SK-N-SH (cell line): Measurements from ENCODE around the gene MAP3K5. TPM values are rescaled to one million over a fixed set of nuclear protein-coding genes. Genes with fewer than 3 reads are reported as not detected.

ENCODE experiments used
- CTCF ChIP-seq: fragments of 200-600 bp; sonication (generic); IDR thresholded peaks from 2 replicates; pipeline ENCODE4 v1.6.1; 2017; ENCODE audit warnings: antibody characterized with exemption, mild to moderate bottlenecking, moderate library complexity
- EP300 ChIP-seq, 2 experiments: IDR thresholded peaks; 2 replicates each; pipeline versions ENCODE4 v1.4.0 to v1.6.1; 2012; ENCODE audit warnings: borderline replicate concordance in 1 of 2, low read depth in 1 of 2, low read length in 1 of 2
- IRF3 ChIP-seq: fragments of 150-350 bp; IDR thresholded peaks from 2 replicates; pipeline ENCODE4 v1.6.1; 2016; ENCODE audit warnings: mild to moderate bottlenecking, low read depth, low read length
- NFIC ChIP-seq: IDR thresholded peaks from 2 replicates; pipeline ENCODE4 v1.4.0; 2012; ENCODE audit warnings: borderline replicate concordance
- REST ChIP-seq: IDR thresholded peaks from 2 replicates; pipeline ENCODE4 v1.6.1; 2012; ENCODE audit warnings: mild to moderate bottlenecking, low read depth, low read length, moderate library complexity
- RFX5 ChIP-seq: IDR thresholded peaks from 2 replicates; pipeline ENCODE4 v1.6.1; 2012; ENCODE audit warnings: mild to moderate bottlenecking, improper control_type of control experiment, low read length
- ZBTB33 ChIP-seq: IDR thresholded peaks from 2 replicates; pipeline ENCODE4 v1.4.0; 2012; ENCODE audit warnings: low read depth, borderline replicate concordance
- polyA plus RNA-seq, 3 experiments: library from polyadenylated mRNA; depleted of rRNA; stranded (reverse); fragments of >200 nt; gene quantifications; 2 replicates each; pipeline ENCODE4 v1.2.3, GENCODE V29; 2012
- TF ChIP-seq, protein P1 (sequence below): IDR thresholded peaks from 2 replicates; pipeline ENCODE4; 2012

The MAP3K5 gene
- polyA plus RNA-seq, 1 of the 3 experiments (the other 2 are of a cell fraction), result 1.4 TPM

GRCh38 chr6:136643850-136644596 lies 148.3 kb downstream of the MAP3K5 start (continued):
- no peak for TF ChIP-seq IRF3
- TF ChIP-seq, protein P1, sequence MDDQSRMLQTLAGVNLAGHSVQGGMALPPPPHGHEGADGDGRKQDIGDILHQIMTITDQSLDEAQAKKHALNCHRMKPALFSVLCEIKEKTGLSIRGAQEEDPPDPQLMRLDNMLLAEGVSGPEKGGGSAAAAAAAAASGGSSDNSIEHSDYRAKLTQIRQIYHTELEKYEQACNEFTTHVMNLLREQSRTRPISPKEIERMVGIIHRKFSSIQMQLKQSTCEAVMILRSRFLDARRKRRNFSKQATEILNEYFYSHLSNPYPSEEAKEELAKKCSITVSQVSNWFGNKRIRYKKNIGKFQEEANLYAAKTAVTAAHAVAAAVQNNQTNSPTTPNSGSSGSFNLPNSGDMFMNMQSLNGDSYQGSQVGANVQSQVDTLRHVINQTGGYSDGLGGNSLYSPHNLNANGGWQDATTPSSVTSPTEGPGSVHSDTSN, result no peak
- TF ChIP-seq NFIC, result peak; percentile 18; the same call in 1 of the 2 replicates
- no peak for TF ChIP-seq EP300 (IDR thresholded peaks at IDR 0.05; ENCODE audit: borderline replicate concordance in 1 of 2, low read depth in 1 of 2, low read length in 1 of 2)
- peak; percentile 23; the same call in 1 of the 2 replicates for TF ChIP-seq RFX5
- peak; percentile 83 for TF ChIP-seq CTCF
- TF ChIP-seq REST, result no peak
- no peak for TF ChIP-seq ZBTB33
